ENCODE results near the gene SMIM3.

DNA sequence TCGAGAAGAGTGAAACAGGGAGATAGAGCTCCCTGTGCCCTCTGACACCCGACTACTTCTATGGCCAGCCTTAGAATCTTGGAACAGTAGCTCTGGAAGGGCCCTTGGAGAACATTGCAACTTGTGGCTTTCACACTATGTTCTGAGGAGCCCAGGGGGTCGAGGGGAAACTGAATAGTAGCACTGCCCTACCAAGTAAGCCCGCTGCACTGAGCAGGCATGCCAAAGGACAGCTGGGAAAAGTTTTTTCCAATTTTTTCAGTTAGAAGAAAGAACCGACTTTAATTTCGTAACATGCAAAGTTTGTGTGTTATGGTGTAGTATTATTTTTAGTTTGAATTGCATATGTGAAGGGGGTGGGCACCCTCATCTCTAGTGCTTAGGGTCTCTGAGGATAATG, 10.9 kb downstream of the SMIM3 start:
- no peak for TF ChIP-seq EZH2 (IDR thresholded peaks at IDR 0.05; ENCODE audit: low read length, missing control alignments)
- TF ChIP-seq, protein P1, sequence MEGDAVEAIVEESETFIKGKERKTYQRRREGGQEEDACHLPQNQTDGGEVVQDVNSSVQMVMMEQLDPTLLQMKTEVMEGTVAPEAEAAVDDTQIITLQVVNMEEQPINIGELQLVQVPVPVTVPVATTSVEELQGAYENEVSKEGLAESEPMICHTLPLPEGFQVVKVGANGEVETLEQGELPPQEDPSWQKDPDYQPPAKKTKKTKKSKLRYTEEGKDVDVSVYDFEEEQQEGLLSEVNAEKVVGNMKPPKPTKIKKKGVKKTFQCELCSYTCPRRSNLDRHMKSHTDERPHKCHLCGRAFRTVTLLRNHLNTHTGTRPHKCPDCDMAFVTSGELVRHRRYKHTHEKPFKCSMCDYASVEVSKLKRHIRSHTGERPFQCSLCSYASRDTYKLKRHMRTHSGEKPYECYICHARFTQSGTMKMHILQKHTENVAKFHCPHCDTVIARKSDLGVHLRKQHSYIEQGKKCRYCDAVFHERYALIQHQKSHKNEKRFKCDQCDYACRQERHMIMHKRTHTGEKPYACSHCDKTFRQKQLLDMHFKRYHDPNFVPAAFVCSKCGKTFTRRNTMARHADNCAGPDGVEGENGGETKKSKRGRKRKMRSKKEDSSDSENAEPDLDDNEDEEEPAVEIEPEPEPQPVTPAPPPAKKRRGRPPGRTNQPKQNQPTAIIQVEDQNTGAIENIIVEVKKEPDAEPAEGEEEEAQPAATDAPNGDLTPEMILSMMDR (conservative IDR thresholded peaks at IDR 0.05 in 1 of 2, IDR thresholded peaks at IDR 0.05 in 1 of 2; ENCODE audit: low read depth in 1 of 2, low read length in 2 of 2), result no peak

Data from fibroblast of lung (primary cell).